Mesenteric fat pad (tissue), 1 donor: ENCODE measurements around the gene SEC62. TPM values are rescaled to one million over a fixed set of nuclear protein-coding genes. Genes with fewer than 3 reads are reported as not detected.

ENCODE experiments used
- DNase-seq: peaks from one replicate; pipeline ENCODE4 v3.0.0-alpha.2; 2020; ENCODE audit warnings: low spot score
- long read RNA-seq: library from polyadenylated mRNA; unstranded; transcript quantifications from one replicate; pipeline ENCODE4 v2.0.0, GENCODE V29; 2020
- total RNA-seq: library from RNA; stranded (reverse); fragmentation: NEBNext Ultra II Directional; extraction: Animal tissue kit (Norgen Biotek cat#: 25700); gene quantifications from one replicate; pipeline ENCODE4 v1.2.1, GENCODE V29; 2021
- donor health status: DM: yes; HTN: yes; CAD: no.

SEC62 gene, protein sequence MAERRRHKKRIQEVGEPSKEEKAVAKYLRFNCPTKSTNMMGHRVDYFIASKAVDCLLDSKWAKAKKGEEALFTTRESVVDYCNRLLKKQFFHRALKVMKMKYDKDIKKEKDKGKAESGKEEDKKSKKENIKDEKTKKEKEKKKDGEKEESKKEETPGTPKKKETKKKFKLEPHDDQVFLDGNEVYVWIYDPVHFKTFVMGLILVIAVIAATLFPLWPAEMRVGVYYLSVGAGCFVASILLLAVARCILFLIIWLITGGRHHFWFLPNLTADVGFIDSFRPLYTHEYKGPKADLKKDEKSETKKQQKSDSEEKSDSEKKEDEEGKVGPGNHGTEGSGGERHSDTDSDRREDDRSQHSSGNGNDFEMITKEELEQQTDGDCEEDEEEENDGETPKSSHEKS
- total RNA-seq: 158 TPM
- long read RNA-seq, full-length matches to known transcripts: 10 of 39 reads
- long read RNA-seq, partial matches to known transcripts: 15 of 39 reads
- long read RNA-seq, other reads (novel, unspliced or antisense): 14 of 39 reads

GRCh38 chr3:169966428-169966950 is at the start of gene SEC62:
SEC62 (plus strand) TSS chr3:169966807; CDS start chr3:169966823, 16 bp downstream.
- DNase-seq: peak; percentile 98

DNA sequence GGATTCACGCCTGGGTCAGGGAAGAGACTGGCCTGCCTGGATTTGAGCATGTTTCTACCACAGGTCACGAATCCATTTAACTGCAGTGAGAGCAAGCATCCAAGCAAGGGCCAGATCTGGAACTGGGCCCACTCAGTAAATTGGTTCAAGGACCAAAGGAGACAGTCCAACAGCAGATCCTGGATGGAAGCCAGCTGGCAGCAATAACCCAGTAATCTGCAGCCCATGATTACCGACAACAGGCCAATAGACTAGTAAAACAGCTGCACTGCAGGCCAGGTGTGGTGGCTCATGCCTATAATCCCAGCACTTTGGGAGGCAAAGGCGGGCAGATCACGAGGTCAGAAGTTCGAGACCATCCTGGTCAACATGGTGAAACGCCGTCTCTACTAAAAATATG is 43.4 kb upstream of the SEC62 start:
- no peak for DNase-seq

- DNase-seq: no peak
These were observed 42.8 kb upstream of the SEC62 start for GRCh38 chr3:169923831-169924230.

DNA sequence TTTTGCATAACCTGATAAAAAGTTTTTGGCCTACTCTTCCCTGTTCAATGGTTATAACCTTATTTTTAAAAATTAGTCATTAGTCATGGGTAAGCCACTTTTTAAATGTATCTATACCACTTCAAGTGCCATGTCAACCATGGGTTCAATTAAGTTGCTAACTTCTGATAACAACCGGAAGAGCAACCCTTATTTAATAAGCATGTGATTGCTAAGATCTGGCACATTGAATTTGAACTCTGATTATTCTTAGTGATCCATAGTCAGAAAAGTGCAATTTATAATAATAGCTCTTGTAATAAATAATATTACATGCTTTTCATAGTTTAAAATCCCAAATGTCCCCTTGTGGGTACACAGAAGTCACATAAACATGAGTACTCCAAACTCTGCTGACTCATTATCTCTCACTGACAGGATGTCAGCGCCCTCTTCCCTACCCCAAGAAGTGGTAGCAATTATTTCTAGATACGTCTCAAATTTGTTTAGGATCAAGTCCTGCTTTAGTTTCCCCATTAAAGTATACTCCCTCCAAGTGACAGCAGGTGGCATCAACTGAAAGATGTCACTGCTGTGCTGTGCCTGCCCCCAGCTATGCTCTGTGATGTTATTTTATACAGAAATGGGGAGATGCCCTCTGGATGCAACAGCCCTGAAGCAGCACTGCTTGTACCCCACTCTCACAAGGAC is 36.6 kb upstream of the SEC62 start:
- no peak for DNase-seq

DNA sequence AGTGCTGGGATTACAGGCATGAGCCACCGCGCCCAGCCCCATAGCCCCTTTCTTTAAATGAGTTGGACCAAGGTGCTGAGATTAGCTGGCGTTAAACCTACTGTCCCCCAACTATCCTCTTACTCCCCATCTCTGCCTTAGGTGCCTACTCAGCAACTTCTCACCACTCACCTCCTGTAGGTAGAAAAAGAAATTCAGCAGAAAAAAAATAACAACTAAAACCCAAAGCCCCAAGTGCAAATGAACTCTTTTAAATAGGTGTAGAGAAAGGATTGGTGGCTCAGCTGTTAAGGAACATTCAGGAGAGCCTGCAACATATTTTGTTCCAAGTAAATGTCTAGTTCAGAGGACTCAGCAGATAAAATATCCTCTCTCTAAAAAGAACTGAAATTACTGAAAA is 35.8 kb upstream of the SEC62 start:
- DNase-seq: no peak

- no peak for DNase-seq
These were observed 34.7 kb upstream of the SEC62 start for GRCh38 chr3:169931747-169932520.

GRCh38 chr3:169939320-169939719 is 27.3 kb upstream of the SEC62 start:
- DNase-seq: no peak

DNA sequence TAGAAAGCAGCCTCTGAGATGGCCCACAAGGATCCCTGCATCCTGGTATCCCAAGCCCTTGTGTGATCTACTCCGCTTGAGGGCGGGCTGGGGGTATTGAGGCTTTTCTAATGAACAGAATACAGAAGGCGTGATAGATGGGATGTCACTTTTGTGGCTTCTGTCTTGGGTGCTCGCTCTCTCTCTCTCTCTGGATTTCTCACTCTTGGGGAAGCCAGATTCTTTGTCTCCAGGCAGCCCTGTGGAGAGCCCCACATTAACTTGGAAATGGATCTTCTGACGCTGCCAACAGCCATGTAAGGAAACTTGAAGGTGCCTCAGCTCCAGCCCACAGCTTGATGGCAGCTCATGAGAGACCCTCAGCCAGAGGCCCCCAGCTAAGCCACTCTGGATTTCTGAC is 26.9 kb upstream of the SEC62 start:
- DNase-seq: no peak

DNA sequence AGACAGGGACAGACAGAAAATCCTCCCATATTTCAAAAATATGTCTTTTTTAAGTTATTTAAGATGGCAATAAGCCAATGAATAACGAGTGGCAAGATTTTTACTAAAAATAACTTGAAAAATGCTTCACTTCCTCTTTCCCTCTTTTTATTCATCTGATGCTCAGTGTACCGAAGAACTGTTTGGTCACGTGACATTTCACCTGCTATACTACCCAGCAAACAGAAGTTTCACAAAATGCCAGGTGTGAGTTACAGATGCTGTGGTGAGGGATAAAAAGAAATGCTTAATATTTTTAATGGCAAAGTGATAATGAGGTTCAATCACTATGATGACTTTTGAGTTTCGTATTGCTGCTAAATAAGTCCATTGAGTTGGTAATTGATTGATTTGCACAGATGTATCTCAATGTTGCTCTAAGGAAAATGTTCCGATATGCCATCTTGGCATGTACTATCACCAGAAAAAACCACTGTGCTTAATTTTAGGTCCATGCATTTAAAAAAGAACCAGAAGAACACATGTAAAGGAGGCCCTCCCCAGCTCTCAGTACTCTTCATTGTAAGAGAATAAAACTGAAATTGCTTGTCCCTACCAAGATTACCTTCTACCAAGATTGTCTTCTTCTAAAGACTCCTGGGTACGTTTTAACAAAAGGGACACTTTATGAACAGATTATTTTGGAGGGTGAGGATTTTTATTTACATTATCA is 26.0 kb upstream of the SEC62 start:
- no peak for DNase-seq

GRCh38 chr3:169945313-169945712 is 21.3 kb upstream of the SEC62 start:
- no peak for DNase-seq

- DNase-seq: no peak
These were observed 20.3 kb upstream of the SEC62 start for GRCh38 chr3:169946336-169946735.

GRCh38 chr3:169948559-169949448 is 17.8 kb upstream of the SEC62 start:
- no peak for DNase-seq

DNA sequence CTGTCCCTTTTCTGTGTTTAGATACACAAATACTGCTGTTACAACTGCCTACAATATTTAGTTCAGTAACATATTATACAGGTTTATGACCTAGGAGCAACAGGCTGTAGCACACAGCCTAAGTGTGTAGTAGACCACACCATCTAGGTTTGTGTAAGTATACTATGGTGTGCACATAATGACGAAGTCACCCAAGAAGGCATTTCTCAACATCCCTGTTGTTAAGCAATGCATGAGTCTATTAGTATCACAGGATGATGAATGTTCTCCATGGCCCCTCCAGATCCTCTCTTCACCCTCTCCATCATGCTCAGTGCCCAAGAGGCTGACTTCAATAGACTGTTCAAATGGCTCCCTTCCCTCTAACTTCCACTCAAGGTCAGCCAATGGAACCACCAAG is 14.6 kb upstream of the SEC62 start:
- no peak for DNase-seq

- no peak for DNase-seq
These were observed 13.0 kb upstream of the SEC62 start for GRCh38 chr3:169953462-169954141.

DNA sequence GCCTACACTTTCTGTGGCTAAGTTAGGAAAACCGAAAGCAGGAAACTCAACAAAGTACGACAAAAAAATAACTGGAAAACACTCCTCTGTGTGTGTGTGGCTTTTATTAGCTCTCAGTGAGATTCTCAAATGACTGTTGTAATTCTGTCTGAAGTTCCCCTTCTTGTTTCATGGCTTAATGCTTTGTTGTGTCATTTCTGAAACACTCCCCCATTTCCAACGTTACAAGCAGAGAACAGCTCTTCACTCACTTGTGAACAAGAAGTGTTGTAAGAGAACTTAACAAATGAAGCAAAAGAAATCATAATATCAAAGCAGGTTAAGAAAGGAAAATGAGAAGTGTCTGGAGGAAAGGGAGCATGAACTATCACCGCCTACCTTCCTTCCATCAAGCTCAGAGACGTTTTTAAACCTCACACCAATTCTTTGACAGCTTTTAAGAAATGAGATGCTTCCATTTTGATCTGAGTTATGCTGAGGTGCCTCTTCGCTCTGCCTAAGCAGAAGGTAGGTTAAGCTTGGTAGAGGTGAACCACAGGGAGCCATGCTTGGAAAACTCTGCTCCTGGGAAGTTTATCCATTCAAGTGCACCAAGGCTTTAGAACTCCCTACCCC is 12.4 kb upstream of the SEC62 start:
- DNase-seq: no peak

DNA sequence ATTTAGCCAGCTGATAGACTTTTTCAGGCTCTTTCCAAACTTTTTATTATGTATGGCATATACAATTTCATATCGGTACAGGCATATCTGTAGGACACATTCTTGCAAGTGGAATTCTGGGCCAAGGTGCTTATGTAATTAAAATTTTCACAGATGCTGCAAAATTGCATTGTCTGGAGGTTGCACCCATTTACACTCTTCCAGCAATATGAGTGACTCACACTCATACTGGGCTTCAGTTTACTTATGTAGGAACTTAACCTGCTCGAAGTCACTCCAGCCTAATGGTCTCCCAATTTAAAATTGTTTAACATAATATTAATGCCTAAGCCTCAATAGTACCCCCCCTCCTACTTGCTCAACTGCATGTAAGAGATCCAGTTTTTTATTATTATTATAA is 11.2 kb upstream of the SEC62 start:
- DNase-seq: no peak

DNA sequence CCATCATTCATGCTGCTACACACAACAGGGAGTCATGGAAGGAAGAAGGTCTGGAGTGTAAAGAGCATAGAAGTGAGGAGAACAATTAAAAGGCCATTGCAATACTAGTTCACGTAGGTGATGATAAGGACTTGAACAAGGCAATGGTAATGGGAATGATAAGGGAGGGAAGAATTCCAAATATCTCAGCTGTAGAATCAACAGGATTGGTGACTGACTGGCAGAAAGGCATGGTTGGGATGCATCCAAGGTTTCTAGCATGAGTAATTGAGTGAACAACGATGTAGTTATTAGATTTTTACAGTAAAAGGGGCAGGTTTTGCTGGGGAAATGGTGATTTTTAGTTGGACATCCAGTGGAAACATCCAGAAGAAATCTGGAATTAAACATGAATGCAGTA is 2.4 kb upstream of the SEC62 start:
- DNase-seq: no peak

DNA sequence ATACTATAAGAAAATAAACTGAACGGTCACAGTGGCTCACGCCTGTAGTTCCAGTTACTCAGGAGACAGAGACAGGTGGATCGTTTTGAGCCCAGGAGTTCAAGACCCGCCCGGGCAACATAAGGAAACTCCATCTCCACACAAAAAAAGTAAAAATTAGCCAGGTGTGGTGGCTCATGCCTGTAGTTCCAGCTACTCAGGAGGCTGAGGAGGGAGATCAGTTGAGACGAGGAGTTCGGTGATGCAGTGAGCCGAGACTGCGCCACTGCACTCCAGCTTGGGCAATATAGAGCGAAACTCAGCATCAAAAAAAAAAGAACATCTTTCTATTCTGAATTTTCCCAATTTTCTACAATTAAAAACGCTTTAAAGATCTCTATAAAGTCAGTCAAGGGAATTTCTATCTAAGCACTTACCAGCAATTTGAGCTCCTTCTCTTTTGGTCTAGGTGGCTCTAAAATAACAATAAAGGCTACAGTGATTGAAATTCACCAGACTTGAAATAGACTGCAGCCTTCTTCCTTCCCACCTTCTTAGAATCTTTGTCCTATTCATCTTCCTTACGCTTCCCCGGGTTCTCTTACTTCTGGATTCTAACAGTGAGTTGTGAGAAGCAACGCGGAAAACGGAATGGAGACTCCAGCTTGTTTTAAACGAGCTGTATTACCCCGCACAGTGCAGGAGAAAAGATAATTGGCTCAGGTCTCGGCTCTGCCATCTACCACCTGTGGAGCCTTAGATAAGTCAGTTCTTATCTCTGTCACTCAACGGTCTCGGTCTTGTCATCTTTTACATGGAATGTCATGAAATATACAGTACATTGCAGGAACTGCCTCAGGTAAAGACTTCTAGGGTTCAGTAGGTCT is 812 bp upstream of the SEC62 start:
- no peak for DNase-seq
